GM18498 (cell line): ENCODE measurements around the gene UNC79.

Experiments used
- ATAC-seq: cut with Tn5 transposase; IDR thresholded peaks from one replicate; pipeline ENCODE4 v1.9.1; 2021; ENCODE audit warnings: mild to moderate bottlenecking, moderate library complexity; ENCODE audit not compliant: unreplicated experiment

UNC79 gene

DNA sequence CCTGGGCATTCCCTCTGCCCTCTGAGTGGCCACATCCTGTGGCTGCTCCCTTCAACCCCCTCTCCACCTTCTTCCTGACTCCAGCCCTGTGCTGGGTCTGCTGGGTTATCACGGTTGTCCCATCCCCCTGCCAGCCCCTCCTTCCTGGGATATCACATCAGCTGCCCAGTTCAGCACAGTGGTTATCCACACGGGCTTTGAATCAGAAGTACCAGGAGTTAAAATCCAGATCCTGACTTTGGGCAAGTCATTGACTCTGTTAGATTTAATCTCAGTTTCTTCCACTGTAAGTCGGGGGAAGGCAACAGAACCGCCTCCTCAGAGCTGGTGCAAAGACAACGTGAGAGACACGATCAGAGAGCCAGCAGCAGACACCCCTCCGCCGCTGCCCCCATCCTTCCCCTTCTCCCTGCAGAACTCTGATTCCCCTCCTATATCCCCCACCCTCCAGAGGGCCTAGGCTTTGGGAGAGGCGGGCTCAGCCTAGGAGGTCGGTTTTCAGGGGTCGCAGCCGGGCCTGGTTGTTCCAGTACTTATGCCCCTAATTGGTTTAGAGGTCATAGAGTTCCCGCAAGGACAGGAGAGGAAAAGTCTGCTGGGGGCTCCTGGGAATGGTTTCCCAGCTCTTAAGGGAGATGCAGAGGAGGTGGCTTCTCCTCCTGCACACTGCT lies 315.0 kb downstream of the UNC79 start:
- ATAC-seq = no peak

DNA sequence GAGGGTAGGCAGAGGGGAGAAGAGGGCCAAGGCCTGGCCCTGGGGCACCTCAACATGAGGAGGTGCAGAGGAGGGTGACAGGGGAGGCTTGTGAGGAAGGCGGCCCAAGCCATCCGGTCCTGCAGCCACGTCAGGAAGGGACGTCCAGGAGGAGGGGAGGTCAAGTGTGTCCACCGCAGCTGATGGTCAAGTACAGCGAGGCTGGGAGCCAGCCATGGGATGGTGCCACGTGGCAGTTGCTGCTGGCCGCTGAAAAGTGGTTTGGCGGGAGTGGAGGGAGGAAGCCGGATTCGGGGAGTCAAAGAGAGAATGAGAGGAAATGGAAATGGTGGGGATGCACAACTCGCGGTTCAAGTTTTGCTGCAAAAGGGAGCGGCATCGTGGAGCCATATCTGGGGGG lies 316.4 kb downstream of the UNC79 start:
- ATAC-seq = no peak

DNA sequence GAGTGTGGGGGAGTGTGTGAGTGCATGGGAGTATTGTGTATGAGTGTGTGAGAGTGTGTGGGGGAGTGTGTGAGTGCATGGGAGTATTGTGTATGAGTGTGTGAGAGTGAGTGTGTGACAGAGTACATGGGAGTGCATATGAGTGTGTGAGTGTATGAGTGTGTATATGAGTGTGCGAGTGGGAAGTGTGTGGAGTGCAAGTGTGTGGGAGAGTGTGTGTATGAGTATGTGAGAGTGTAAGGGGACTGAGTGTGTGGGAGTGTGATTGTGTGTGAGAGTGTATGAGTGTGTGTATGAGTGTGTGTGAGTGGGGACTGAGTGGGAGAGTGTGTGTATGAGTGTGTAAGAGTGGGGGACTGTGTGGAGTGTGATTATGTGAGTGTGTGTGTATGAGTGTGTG lies 316.8 kb downstream of the UNC79 start:
- no peak for ATAC-seq

DNA sequence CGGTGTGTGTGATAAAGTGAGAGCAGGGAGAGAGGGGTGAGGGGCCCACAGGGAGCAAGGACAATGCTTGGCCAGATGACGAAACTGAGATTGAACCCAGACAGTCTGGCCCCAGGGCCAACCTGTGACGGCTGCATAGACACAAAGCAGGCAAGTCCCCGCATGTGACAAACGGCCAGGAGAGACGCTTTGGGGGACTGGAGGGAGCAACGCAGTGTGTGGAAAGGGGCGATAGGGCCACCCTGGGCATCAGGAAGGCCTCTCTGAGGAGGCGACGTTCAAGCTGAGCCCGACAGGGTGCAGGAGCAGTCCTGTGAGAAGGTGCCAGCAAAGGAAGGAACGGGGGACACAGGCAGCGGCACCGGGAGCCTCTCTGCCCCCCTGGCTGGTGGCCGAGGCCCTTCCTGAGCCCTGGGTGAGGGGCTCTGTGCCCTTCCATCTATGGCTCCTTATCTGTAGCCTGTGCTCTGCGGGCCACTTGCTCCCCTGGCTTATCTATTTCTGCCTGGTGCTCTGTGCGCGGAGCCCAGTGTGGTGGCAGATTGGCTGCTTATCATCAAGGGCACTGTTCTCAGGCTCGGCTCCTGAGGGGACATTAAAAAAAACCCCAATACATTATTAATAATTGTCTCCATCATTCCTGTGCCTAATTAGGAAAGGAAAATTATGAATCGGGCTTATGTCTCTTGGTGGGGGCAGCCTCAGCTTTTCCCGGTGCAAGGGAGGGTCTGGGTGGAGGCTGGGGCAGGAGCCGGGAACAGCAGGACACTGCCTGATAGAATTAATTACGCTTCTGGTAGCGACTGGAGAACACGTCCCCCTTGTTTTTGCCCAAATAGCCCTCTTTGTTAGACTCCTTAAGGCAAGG lies 317.7 kb downstream of the UNC79 start:
- ATAC-seq = no peak

DNA sequence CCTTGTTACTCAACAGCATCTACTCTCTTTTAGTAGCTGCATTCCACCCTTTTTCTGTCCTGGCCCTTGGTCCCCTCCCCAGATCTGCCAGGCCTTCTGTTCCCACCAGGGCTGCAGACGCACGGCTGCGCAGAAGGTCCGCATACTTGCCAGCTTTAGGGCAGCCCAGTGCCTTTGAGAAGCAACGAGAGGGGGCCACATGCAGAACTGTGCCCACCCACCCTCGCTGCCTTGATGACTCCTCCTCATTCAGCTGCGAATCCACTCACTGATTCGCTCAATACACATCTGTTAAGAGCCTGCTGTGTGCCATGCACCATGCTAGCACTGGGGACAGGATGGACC lies 318.3 kb downstream of the UNC79 start:
- ATAC-seq = no peak

DNA sequence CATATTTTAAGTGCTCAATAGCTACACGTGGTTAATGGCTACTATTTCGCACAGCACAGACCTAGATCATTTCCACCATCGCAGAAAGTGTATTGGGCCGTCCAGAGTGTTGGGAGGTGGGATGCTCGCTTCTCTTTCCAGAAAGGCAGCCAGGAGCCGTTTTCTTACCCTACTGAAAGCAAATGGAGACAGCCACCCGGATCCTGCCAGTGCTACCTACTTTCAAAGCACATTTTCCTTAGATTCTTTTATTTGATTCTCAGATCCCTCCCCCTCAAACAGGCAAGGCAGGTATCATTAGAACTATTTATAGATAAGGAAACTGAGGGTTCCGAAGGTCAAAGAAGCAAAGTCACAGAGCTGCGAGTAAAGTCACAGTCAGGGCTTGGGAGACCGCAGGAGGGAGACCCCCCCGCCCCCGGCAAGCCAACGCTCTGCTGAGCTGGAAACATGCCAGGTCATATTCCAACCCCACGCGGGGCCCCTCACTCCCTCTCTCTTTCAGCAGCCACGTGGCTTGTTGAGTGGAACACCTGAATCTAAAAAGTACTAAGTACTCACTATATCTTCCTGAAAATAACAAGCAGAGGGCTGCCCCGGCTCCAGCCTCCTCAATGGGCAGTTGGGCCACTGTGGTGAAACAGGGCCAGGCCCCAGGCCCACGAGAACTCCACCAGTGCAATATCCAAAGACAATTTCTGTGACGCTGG lies 321.4 kb downstream of the UNC79 start:
- ATAC-seq = no peak

DNA sequence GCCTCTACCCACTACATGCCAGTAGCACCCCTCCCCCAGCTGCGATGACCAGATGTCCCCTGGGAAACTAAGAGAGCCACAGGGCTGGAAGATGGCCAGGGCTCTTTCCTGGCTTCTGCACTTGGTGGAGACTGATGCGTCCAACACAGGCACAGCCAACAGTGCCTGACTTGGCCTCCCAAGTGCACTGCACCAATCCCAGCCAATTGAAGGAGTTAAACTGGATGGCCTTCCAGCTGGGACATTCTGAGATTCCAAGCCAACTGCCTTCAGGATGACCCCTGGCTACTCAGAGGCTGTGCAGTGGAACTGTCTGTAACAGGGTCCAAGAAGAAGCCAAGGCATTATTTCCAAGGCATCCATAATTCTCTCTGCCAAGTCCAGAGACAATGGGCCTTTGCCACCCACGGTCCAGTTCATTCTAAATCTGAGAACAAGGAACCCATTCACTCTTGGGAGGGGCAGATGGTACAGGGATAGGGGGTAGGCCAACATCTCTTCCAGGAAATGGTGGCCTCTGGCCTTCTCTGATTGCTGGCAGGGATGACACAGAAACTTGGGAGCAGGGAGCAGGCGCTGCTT lies 322.3 kb downstream of the UNC79 start:
- ATAC-seq = no peak

DNA sequence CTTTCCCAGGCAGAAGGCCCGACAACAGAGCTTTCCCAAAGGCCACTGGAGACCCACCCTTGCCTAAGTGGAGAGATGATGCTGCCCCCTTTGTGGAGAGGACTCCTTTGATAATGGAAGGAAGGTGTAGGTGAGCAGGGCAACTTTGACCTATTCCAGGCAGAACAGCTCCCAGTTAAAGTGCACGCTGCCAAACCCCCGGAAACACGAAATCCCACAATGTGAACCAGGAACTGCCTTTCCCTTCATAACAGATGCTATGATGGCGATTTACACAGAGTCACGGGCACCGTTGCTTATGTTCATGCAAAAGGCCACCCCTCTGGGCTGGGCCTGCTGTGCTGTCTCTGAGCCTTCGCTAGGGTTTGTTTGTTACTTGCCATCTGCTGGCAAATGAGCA lies 322.9 kb downstream of the UNC79 start:
- ATAC-seq = no peak

DNA sequence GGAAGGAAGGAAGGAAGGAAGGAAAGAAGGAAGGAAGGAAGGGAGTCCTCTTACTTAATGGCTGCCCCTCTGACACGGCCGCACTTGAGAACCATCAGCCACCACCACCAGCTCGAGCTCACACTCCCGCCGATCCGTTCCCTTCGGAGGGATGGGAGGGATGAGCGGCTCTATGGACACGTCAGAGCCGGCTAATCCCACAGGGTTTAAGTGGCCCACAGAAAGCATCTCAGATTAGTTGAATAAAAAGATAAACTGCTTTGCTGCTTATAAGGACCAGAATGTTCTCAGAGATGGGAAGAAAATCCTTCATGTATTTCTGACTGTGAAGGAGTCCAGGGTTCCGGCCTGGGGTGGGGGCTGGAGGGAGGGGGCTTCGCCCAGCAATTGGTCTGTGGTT lies 326.5 kb downstream of the UNC79 start:
- no peak for ATAC-seq
